GOT3 (cell line): ENCODE data around the gene FAM72D.
"Not testable (repeated sequence)": the region's sequence is repeated elsewhere in the genome, so short reads cannot be mapped to it uniquely, and the experiment has no call there.

Experiments
- DNase-seq: peaks from one replicate; lab custom pipeline; 2025; ENCODE audit warnings: mixed read lengths; lab: John Stamatoyannopoulos, UW

Gene FAM72D

GRCh38 chr1:145095284-145096057 is at the start of gene FAM72D, which contains the start of gene SRGAP2B:
Gene FAM72D (plus strand): TSS chr1:145095974. CDS start chr1:145096848, 874 bp downstream.
Gene SRGAP2B (minus strand): TSS chr1:145095328. CDS start chr1:145092901, 2,427 bp downstream.
- DNase-seq = not testable (repeated sequence)

DNA sequence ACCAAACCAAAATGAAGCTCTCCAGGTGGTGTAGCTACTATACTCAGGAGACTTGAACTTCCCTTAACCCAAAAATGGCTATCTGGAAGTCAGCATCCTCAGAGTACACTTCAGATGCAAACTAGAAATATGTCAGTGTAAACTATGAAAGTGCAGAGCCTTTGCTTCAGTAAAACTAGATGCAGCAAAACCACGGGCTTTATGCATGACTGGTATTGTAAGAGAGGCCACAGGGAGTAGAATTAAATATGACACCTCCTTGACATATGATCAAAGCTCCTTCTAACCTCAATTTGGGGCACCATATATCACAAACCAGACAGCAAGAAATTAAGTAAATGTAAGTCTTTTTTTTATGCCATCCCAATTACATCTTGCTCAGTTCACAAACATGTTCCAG is 48.2 kb upstream of the FAM72D start:
- DNase-seq = not testable (repeated sequence)

DNA sequence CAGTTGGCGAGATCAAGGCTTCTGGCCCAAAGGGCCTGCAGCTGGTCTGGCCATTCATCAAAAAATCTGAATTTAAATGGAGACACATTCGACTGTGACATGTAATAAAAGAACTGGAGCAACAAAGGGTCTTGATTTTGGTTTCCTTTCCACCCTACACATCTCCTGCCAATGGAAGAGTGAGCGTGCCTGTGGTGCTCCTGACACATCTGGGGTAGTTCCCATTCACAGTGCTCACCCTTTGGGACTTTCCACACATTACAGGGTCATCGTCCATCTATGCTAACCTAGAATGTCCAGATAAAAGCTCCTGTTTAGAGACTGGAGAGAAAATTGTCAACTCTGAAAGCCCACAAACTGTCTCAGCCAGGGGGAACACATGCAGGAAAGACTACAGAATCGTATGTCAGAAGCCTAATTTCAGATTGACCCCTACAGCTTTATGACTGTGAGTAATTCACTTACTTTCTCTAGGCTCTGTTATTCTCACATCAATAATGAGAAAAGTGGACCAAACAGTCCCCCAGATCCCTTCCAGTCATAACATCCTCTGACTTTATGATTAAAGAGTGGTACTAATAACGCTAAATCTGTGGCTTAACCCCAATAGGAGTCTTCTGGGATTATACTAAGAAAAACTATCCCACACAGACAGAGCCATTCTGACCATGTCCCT is 47.5 kb upstream of the FAM72D start:
- not testable (repeated sequence) for DNase-seq

DNA sequence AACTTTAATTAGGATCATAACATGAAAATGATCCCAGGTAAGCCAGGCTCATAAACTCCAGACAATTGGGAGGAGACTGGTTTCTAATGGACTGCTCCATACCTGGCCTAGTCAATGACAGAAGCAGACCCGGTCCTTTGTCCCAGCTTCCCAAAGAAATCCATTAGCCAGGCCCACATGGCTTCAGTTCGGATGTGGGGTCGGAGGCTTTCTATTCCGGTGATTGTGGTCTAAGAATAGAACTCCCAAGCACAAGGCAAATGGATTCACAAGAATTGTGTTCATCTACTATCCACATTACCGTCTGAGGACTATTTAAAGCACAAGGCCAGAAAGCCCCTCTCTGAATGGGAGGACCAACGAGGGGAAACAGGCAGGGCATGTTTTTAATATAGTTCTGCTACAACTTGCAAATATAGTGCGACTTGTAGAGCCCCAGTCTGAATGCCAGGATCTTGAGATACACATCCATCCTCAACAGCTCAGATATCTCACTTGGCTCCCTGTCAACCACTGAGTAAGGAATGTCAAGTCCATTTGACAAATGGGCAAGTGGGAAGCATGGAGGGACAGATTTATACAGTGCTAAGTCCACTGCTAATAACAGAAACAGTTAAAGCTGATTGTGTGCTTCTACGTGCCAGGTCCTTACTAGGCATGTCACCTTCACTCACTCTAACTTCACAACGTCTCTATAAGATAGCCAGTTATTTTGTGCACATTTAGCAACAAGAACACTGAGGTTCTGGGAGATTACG is 43.6 kb upstream of the FAM72D start:
- not testable (repeated sequence) for DNase-seq

- DNase-seq = not testable (repeated sequence)
Measured at GRCh38 chr1:145053428-145053827, 42.3 kb upstream of the FAM72D start.

GRCh38 chr1:145055217-145055760 is 40.5 kb upstream of the FAM72D start:
- not testable (repeated sequence) for DNase-seq

- DNase-seq = not testable (repeated sequence)
Measured at GRCh38 chr1:145058184-145058583, 37.6 kb upstream of the FAM72D start.

- not testable (repeated sequence) for DNase-seq
Measured at GRCh38 chr1:145063285-145063684, 32.5 kb upstream of the FAM72D start.

GRCh38 chr1:145063941-145064648 is 31.7 kb upstream of the FAM72D start:
- not testable (repeated sequence) for DNase-seq

DNA sequence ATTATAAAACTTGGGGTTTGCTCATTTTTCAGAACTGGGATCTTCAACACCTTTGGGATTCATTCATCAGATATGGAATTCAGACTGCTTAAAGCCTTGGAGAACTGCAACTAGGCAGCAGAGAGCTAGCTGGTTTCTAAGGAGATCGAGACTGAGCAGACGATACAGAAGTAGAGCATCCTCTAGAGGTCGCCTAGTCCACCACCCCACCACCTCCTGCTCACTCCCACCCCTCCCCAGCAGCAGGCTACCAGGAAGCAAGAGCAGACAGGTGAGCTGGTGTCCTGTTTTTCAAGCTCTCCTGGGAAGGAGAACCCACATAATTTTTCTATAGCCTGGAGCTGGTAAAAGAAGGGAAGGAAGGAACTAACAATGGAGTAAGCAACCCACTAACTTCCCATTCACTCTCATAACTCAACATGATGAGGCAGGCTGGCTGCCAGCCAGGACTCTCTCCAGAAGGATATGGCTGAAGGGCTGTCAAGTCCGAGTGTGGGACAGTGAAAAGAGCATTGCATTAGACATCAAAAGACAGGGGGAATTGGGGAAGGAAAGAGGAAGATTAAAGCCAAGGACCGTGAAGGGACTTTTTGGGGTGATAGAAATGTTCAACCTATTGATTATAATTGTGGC is 30.5 kb upstream of the FAM72D start:
- not testable (repeated sequence) for DNase-seq

- DNase-seq = not testable (repeated sequence)
Measured at GRCh38 chr1:145066486-145066885, 29.3 kb upstream of the FAM72D start.

- DNase-seq = not testable (repeated sequence)
Measured at GRCh38 chr1:145071569-145071968, 24.2 kb upstream of the FAM72D start.

DNA sequence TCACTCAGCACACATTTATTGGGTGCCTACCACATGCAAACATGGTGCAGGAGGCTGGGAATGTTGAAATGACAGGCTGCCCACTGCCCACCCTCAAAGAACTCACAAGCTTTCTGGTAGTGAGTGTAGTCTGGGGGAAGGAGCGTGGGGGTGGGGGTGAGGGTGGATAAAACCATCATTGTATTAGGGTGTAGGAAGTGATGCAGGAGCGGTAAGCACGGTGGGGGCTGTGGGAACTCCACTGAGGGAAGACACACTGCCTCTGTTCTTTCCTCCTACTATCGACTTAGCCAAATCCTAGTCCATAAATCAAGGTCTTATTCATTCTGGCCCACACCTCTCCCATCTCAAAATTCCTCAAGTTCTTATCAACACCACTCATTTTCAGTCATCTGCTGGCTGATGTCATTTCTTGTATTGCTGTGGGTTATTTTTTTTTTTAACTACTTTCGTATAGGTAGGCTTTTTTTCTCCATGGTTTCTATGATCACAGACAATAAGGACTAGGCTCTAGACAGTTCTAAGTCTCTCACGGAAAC is 21.7 kb upstream of the FAM72D start:
- not testable (repeated sequence) for DNase-seq

DNA sequence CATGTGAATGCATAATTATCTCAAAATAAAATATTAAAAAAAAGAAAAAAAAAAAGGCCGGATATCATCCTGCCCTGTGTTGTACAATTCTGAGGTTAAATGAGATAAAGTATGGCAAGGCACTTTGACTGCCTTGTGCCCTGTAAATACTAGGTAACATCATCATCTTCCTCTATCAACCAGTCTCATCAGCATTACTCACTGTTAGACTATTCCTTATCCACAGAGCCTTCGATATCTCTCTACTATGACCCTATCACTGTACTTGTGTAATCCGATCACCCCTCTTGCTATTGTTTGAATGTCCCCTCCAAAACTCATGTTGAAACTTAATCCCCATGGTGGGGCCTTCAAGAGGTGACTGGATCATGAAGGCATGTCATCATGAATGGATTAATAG is 18.9 kb upstream of the FAM72D start:
- DNase-seq = not testable (repeated sequence)

DNA sequence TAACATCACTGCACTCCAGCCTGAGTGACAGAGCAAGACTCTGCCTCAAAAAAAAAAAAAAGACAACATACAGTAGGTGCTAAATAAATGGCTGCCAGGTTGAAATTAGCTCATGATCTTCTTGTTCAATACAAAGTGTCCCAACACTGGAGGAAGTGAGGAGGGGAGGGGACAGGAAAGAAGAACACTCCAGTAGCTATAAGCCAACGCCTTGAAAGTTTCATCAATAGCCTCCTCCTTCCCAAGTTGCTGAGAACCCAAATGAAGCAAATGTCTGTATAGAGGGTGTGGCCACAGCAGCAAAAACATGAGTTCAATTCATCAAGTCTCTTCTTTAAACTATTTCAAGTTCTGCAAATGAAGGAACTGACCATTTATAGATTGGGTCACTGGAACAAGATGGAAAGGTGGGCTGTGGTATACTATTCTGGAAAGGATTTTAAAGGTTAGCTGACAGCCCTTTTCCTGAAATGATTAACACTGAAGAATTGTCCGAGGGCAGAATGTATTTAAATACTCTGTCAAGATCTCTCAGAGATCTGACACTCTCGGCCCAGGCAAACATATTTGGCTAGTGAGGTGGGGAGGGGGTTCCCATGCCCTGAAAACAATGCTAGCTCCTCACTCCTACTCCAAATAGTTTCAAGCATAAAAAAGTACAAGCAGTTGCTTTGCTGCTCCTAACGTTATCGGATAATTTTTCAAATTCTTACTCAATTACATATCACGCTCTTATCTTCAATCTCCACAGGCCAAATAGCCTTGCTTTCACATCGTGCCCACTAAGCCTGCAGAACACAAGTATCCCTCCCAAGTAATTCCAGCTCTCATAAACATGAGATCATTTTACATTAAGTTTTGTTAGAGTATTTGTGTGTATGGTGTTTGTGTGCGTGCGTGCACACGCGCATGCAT is 17.6 kb upstream of the FAM72D start:
- not testable (repeated sequence) for DNase-seq

DNA sequence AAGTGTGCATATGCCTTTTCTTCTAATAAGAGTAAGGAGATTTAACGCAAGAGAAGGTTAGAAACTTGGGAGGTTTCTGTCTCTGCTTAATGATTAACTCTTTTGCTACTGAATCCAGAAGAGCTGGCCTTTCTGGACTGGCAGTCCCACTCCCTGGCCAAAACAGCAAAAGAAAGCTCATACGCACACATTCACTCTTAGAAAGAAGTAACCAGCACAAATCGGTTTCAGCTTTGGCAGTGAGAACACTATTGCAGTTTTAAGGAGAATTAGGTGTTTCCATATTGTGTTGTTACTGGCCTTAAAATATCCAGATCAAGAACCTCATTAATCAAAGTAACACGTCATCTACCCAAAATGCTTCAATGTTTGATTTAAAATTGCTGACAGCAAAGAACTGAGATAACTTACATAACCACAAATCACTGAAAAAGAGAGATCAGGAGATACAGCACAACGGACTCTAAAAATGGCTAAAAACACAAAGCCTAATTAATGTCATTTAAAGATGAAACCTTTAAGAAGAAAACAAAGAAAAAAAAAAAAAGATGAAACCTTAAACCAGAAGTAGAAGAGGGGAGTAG is 16.9 kb upstream of the FAM72D start:
- DNase-seq = not testable (repeated sequence)

- not testable (repeated sequence) for DNase-seq
Measured at GRCh38 chr1:145079737-145080136, 16.0 kb upstream of the FAM72D start.

DNA sequence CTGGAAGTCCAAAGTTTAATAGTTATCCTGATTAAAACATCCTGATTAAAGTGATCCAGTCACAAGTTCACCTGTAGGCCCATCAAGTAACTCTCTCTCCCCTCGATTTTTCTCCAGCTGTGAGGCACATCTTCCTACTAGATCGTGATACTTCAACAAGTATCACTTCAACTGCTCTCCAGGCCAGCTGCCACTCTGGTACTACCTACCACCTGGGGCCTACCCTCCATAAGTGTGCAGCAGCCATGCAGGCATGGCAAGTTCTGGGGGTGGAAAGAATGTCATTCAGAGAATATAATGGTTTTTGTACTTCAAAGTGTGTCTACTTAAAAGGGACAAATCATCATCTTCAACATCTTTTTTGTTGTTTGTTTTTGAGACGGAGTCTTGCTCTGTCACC is 15.6 kb upstream of the FAM72D start:
- DNase-seq = not testable (repeated sequence)
